Measurements from ENCODE around the gene ASB13. TPM values are rescaled to one million over a fixed set of nuclear protein-coding genes. Genes with fewer than 3 reads are reported as not detected.

The ASB13 gene
- polyA plus RNA-seq (2013, experiment 1 of 2; ENCODE audit: insufficient read length), result 6.7 TPM
- polyA plus RNA-seq (2013, experiment 2 of 2; ENCODE audit: insufficient read length), result 6.0 TPM

DNA sequence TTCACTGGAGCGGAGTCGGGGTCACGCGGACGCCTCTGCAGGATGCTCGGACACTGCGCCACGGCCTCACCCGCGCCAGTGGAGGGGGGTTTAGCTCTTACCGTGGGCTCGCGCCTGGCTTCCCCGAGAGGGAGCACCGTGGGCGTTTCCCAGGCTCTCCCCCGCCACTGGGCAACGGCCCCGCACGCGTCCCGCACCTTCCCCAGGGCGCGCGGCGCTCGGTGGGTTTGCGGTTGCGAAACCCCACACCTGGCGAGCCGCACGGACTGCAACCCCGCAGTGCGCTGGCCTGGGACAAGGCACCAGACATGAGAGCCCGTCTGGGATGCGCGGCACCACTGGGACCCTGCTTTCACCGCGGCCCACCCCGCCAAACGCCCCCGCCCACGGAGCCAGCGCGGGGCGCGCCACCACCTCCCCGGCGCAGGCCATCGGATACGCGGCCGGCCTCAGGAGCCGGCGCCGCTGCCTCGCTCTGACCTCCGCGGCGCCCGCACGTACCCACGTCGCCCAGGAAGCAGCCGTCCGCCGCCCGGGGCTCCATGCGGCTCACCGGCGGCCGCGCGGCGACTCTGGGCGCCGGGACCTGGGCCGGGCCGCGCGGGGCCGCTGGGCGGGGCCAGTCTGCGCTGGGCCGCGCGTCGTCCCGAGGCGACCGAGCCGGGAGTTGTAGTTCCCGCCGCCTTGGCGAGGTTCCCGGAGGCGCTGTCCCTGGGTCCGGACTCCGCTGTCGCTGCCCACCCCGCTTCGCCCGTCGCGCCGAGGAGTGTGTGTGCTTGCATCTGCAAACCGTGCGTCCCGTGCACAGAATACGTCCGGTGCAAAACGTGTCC, at the start of gene ASB13:
Gene ASB13 (minus strand): TSS at position 588 of the 833 bp plus-strand sequence. CDS start 44 bp downstream, at position 544.
- DNase-seq, result peak; percentile 59

DNA sequence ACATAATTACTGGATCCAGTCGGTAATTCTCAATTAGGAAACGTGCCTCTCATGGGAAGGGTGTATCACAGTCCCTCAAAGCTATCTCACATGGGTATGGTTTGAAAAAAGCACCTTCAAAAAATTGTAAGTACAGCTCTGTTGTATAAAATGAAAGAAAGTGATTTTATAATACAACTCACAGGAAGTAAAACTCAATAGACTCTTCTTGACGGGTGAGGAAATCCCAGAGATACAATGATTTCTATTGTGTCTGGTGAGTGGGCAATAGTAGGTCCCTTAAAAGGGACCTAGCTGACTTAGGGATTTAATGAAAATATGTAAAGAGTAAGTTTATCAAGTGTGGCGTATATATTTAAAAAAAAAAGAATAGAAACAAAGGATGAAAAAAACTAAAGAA, 45.2 kb upstream of the ASB13 start:
- DNase-seq, result no peak

DNA sequence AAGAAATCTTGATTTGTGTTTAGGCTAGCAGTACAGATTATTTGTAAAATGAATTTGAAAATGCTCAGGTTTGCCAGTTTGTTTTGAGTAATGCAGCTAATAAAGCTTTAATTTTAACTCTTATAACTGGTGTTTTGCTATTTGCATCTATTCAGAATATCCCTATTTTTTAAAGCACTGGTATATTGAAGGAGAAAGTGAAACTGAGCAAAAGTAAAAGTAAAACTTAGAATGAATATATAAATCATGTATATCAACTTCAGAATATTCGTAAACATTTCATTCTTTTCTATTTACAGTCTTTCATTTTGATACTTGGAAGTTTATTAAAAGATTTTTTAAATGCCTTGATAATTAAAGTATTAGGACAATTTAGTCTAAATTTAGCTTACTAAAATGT, 44.5 kb upstream of the ASB13 start:
- DNase-seq, result no peak

DNA sequence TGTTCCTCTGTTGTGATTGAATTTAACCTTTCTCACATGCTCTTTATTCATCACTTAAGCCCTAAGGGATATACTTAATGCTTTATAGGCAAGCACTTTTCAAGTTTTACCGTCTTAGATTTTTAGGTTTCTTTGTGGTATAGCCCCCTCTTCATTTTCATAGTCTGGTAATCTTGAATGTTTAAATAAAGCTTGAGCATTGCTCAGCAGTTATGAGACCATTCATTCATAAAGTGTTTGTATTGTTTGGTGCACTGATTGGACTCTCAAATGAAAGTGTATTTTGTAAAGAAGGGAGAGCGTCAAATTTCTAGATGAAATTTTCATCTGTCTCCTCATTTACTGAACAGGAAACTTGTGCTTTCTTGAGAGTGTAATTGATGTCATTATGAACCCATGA, 43.5 kb upstream of the ASB13 start:
- no peak for DNase-seq

DNA sequence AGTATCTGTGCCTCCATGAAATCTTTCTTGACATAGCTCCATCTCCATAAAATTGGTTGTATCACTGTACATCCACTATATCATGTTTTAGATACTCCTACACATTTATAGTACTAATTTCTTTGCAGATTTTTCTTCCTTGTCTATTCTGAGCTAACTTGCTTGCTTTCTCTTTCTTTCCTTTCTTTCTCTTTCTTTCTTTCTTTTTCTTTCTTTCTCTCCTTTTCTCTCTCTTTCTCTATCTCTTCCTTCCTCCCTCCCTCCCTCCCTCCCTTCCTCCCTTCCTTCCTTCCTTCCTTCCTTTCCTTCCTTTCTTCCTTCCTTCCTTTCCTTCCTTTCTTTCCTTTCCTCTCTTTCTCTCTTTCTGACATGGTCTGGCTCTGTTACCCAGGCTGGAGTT, 42.0 kb upstream of the ASB13 start:
- DNase-seq, result no peak

DNA sequence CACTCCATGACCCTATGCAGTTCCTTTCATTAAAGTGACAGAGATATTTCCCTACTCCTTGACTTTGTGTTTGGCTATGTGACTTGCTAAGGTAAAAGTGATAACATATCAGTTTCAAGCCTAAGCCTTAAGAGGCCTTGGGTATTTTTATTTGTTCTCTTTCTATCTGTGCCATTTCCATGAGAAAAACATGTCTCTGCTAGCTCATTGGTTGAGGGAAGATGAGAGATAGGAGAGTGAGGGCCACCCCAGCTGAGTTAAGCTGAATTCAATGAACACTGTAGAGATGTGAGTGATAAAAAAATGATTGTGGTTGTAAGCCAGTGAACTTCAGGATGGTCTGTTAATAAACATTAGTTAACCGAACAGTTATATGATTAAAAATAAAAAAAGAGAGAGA, 31.7 kb upstream of the ASB13 start:
- DNase-seq, result no peak

DNA sequence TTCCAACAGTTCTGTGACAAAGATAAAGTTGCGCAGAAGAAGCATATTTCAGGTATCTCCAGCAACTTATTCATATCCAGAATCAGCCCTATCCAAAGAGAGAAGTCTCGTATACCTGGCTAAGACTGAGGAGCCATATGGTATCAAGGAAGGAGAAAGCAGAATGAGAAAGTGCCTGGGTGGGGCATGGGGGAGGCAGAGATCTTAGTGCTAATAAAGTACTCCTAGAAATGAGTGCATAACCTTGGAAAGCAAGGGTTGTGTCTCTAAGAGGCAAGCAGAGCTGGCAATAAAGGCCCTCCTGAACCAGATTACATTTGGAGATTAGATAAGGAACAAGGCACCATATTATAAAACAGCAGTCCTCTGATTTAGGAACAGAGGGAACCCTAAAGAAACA, 30.9 kb upstream of the ASB13 start:
- DNase-seq, result no peak

DNA sequence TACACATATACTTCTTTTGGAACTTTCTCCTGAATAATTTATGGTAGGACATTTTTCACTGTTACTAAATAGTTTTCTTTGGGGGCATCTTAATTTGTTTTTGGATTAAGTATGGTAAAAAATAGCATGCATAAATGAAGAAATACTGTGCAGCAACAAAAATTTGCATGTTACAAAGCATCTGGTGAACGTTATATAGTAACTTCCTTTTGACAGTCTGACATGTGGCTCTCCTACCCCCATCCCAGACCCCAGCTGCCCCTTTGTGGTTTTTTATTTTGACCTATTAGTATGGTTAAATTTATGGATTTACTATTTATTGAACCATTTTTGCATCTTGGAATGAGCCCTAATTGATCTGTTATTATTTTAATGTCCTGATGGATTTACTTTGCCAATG, 28.2 kb upstream of the ASB13 start:
- no peak for DNase-seq

DNA sequence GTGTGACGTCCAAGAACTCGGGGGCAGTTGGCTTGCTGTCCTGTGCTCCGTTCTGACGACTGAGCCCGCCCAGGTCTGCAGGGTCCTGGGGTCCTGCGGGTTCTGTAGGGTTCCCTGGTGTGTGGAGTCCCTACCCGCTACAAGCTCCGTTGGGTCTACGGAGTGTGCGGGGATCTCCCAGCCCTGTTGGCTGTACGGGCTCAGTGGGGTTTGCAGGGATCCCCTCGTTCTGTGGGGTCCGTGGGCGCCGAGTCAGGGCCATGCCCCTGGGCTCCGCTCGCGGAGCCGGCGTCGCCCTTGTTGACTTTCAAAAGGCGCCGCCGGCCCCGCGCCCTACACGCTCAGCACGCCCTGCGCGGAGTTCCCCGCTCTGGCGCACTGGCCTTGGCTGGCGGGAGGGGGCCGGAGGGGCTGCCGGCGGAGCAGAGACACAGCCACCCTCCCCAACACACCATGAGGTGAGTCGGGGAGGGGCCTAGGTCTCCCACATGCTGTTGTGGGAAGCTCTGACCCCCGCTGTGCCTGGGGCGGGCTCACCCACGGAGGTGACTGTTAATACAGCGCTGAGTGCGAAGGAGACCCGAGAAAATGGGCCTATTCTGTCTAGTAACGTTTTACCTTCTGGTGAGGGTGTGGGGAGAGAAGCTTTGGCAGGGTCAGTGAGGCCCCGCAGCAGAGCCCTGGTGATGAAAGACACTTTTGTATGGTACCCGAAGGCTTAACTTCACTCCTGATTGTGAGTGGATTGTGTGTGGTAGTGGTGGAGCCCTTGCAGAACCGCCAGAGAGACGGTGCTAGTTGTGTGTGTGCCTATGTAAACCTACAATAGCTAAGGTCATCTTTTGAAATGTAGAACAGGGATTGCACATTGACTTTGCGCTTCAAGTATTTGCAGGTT, 26.3 kb upstream of the ASB13 start:
- DNase-seq, result peak; percentile 32

DNA sequence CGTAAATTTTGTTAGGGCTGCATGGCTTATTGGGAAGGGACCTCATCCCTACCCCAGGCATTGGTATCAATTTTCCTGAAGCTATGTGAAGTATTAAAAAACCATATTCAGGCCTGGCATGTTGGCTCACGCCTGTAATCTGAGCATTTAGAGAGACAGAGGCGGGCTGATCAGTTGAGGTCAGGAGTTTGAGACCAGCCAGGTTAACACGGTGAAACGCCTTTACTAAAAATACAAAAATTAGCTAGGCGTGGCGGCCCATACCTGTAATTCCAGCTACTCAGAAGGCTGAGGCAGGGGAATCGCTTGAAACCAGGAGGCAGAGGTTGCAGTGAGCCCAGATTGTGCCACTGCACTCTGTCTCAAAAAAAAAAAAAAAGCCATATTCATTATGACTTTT, 25.4 kb upstream of the ASB13 start:
- no peak for DNase-seq

- no peak for DNase-seq
Measured at GRCh38 chr10:5688587-5688986, 22.2 kb upstream of the ASB13 start.

- peak; percentile 22 for DNase-seq
Measured at GRCh38 chr10:5685764-5686240, 19.4 kb upstream of the ASB13 start.

DNA sequence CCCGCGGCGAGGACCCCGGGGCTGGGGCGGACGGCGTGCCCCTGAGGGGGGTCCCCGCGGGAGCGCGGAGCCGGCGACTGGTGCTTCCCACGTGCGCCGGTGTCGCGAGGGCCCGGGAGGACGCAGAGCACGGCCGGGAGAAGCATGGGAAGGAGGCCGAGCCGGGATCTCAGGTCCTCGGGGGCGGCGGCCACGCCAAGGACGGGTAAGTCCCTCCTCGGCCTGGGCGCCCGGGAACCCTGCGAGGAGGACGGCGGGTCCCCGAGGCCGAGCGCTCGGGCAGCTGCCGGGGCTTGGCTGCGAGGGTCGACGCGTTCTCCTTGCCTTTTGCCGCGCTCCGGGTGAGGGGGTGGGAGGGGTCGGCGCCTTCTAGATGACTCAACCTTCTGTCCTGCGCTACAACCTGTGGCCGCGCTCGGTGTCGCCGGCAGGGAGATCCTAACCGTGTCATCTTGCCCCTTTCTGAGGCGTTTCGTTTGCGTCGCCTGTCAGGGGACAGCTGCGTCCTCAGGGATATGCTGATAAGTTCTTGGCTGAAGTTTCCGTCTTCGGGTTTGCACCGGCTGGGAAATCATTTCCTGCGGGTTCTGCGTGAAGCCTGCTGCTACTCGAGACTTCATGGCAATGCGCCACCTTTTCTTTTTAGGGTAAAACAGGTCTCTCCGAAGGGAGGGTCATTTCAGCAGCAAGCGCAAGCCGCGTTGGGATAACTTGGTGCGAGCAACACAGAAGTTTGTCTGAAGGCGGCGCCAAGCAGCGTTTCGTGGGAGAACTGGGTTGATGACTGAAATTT, 18.8 kb upstream of the ASB13 start:
- DNase-seq, result peak; percentile 75

DNA sequence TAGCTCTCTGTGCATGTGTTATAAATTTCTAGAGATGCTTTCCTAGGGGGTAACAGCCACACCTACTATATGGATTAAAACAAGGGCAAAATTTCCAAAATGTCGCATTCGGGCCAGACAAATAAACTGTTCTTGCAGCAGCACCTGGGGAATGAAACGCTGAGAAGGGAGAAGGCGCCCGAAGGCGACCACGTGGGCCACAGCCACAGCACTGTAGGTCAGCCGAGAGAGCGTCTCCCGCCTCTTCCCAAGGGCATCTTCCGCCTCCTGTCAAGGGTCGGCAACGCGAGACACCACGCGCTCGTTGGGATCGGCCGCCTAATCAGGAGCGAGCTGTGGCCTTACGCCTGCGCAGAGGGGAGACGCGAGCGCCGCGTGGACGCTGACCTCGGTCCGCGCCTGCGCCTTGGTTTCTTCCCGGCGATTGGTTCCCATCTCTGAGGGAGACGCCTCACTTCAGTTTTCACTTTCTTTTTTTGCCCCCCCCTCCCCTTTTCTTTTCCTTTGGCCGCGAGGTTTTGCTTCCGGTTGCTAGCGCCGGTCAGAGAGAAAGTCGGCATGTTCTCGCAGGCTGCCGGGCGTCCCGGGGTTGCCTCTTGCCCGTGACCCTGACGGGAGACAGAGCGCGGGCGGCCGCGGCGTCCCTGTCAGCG, 18.0 kb upstream of the ASB13 start, which contains the start of gene TASOR2:
Gene TASOR2 (plus strand): TSS at position 521 of the 653 bp plus-strand sequence. CDS start 35,805 bp downstream, outside the sequence.
- DNase-seq, result peak; percentile 97

GRCh38 chr10:5683065-5683464, 16.7 kb upstream of the ASB13 start:
- DNase-seq, result no peak

DNA sequence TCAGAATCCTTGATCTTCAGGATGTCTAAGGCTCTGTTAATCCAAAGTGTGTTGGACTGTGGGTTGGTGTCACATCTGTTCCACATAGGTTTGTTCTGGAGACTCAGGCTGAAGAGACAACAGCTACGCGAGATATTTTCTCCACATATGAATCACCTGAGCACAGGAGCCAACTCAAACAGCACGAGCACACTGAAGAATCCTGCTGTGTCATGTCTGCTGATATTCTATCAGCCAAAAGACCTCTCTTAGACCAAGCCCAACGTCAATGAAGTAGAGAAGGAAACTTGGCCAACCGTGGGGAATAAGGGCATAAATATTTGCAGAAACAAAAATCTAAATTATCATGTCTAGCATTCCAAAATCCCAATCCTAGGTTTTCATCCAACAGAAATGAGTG, 15.5 kb upstream of the ASB13 start:
- no peak for DNase-seq

DNA sequence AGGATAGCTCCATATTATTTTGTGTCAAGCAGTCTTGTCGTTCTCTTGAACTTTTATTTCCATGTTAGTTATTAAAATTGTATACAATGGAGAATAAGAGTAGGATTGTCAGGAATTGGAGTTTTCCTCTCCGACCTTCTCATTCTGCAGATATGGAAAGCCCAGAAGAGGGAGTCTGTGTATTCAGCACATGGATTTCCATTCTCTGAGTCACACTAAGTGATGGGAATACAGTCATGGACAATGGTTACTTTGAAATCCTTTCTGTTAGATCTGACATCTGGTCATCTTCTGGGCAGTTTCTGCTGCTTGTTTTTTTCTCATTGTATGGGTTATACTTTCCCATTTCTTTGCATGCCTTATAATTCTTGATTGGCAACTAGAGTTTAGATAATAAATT, 13.2 kb upstream of the ASB13 start:
- no peak for DNase-seq

DNA sequence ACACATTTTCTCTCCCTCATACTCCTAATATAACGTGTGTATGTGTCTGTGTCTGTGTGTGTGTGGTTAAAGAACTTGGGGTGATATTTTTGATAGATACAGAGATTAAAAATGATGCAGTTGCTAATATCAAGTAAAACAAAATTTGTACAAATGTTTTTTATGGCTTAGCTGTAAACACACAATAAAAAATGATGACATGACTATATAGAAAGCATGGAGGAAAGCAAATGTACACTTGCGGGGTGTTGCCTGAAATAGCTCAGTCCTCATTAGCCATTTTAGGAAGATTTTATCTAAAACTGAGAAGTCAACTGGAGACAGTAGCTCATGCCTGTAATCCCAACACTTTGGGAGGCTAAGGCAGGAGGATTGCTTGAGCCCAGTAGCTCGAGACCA, 12.6 kb upstream of the ASB13 start:
- no peak for DNase-seq

- no peak for DNase-seq
Measured at GRCh38 chr10:5678397-5679036, 12.1 kb upstream of the ASB13 start.

DNA sequence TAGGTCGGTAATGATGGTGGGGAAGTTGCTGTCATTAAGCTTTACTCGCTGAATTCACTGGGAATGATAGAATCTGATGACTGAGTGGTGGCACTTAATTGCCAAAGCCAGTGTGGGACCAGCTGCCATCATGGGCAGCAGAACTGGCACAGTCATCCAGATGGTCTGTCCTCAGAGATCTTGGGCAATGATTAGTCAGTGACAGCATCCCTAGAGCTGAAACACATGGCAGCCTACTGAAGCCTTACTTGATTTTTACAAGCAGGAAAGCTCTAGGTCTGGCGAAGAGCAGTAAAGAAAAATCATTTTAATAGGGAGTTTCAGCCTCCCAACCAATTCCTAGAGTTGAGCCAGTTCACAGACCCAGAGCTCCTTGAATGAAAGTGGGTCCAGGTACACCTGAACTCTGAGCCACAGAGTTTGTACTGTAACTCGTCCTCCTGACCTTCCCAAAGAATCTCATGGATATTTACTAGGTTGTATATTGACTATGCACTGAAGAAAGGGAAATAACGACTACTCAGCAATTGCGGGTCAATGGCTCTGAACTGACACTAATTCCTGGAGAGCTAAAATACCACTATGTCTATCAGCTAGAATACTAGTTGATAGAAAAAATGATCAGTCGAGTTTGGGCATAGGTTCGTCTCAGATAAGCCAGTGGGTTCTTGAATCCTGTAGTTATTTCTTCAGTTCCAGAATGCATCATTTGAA, 4.4 kb upstream of the ASB13 start:
- no peak for DNase-seq

- DNase-seq, result no peak
Measured at GRCh38 chr10:5669604-5670003, 3.2 kb upstream of the ASB13 start.

All from fibroblast of skin of back (primary cell).